NCI-H226 (cell line): ENCODE results near the gene TEN1.
A peak's percentile ranks its signal among the peaks of the same experiment; 100 is the strongest.
"Not testable (repeated sequence)": the region's sequence is repeated elsewhere in the genome, so short reads cannot be mapped to it uniquely, and the experiment has no call there.

ENCODE experiments used
- DNase-seq: peaks from one replicate; pipeline ENCODE4 v3.0.0-alpha.2; 2015

The TEN1 gene

GRCh38 chr17:76032073-76032779 lies 53.2 kb downstream of the TEN1 start:
- DNase-seq = no peak

DNA sequence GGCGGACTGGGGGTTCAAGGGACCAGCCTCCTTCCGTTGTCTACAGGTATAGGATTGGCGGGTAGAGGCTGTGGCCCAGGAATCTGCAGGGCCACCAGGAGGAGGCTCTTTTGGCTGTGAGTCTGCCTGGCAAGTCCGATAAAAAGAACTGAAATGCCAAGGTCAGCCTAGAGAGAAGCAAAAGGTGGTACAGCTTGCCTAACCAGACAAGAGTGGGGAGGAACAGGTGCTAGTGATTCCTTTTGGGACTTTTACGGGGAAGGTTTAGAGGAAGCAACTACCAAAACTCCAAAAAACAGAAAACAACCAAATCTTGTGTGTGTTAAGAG lies 53.7 kb downstream of the TEN1 start:
- no peak for DNase-seq

DNA sequence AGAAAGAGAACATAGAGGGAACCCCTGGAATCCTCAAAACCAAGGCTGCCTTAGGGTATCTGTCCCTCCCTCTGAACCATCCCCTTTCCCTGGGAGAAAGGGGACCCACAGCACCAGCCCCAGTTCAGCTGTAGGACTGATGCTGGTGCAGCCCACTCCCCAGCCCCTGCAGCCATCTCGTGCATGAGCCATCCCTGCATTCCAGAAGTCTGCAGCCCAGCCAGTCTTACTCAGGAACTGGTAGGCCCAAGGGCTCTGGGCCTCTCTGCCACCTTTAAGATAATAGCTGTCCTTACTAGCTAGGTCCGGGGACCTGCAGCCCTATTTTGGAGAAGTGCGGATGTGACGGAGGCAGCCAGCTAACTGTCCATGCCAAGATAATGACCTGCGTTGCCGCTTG lies 54.1 kb downstream of the TEN1 start:
- no peak for DNase-seq

DNA sequence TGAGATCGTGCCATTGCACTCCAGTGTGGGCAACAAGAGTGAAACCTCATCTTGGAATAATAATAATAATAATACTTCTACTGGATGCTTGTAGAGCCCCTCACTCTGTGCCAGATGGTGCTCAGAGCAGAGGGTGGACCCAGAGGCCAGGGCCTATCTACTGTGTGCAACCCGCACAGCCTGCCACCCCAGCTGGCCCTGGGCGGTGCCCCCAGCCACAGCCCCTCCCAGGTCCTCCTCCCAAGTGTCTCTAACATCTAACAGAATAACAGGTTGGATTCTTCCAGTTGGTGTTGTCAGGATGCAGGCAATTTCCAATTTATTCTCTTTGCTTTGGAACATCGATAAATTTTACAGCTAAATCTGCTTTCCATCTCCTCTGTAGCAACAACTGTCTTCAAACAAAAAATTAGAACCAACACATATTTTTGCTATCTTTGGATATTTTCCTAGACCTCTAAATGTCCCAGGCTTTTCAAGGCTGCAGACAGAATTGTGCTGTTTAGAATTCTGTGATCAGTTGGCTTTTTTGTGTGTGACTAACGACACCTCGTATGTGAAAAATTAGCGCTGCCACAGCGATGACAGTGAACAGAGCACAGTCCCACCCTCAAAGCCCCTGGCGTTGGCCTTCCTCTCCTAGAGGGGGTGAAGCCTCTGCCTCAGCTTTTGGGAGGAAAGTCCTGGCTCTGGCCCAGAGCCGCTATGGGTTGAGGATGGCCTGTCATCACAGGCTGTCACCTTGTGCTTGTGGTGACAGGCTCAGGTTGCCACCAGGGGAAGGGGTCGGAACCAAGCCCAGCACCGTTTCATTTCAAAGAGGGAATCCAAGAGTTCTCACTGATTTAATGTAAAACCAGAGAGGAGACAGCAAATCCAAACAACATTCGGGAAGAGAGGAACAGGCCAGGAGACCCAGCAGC lies 55.6 kb downstream of the TEN1 start:
- DNase-seq = no peak

DNA sequence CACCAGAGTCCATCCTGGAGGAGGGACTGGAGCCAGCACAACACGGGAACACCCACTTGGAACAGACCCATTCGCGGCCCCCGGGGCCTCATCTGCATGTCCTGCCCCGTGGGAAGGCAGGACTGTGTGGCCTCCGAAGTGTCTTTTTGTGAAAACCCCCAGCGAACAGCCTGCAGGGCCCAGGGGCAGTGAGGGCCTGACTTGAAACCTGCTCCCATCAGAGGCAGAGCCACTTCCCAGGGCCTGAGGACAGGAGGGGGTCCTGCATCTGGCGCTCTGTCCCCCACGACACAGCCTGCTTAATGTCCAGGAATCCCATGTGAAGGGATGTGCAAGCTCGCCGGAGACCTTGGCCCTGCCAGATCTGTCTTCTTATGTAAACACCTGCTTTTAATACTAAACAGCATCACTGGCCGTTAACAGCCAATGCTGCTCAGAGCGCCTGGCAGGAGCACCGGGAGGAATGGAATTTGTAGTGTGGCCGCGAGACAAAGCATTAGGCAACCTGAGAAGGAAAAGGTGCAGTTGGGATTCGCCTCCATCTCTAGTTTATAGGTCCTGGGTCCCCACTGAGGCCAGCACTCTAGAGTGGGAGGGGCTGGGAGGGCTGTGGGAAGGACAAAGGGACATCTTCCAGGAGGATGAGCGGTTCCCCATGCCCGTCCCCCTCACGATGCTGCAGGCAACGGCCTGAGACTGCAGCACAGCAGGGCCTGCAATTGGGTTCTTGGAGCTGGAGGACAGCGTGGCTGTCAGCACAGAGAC lies 57.6 kb downstream of the TEN1 start:
- DNase-seq = no peak

- no peak for DNase-seq
Observed at GRCh38 chr17:76038050-76038449, 59.0 kb downstream of the TEN1 start.

- DNase-seq = no peak
Observed at GRCh38 chr17:76039121-76039520, 60.1 kb downstream of the TEN1 start.

DNA sequence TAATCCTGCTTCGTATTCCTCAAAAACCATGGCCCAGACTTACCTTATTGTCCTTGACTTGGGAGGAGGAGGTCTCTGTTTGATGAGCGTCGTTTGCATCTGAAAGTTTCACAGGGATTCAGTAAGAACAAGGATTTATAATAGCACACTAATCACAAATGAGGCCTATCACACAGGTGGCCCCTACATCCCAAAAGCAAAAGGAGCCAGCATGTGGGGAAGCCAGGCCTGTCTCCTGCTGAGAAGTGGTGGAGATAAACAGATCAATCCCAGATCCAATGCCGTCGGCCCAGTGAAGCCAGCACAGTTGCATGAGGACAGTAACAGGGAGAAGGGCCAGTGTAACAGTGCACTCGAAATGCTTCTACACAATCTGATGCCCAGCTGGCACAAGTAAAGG lies 61.3 kb downstream of the TEN1 start:
- DNase-seq = no peak

GRCh38 chr17:76042868-76043267 lies 63.8 kb downstream of the TEN1 start:
- not testable (repeated sequence) for DNase-seq

GRCh38 chr17:76044475-76045007 lies 65.5 kb downstream of the TEN1 start:
- not testable (repeated sequence) for DNase-seq

DNA sequence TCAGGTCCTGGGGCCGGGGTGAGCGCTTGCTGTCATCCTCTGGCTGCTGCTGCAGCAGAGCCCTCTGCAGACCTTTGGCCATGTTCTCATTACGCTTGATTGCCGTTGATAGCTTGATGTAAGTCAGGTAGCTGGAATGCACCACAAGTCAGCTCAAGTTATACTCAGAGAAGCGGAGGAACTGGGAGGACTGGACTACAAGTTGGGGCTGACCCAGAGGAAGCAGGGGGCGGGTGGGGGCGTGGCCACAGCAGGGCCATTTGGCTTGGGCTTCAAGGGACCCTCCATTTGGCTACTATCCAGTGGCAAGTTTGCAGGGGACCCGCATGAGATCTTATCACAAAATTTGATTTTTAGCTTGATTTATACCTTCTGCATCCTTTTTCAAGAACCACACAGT lies 67.0 kb downstream of the TEN1 start:
- no peak for DNase-seq

GRCh38 chr17:76048025-76048605 lies 69.1 kb downstream of the TEN1 start:
- no peak for DNase-seq

GRCh38 chr17:76048711-76049110 lies 69.7 kb downstream of the TEN1 start:
- DNase-seq = peak; percentile 23

- no peak for DNase-seq
Observed at GRCh38 chr17:76049239-76049638, 70.2 kb downstream of the TEN1 start.

DNA sequence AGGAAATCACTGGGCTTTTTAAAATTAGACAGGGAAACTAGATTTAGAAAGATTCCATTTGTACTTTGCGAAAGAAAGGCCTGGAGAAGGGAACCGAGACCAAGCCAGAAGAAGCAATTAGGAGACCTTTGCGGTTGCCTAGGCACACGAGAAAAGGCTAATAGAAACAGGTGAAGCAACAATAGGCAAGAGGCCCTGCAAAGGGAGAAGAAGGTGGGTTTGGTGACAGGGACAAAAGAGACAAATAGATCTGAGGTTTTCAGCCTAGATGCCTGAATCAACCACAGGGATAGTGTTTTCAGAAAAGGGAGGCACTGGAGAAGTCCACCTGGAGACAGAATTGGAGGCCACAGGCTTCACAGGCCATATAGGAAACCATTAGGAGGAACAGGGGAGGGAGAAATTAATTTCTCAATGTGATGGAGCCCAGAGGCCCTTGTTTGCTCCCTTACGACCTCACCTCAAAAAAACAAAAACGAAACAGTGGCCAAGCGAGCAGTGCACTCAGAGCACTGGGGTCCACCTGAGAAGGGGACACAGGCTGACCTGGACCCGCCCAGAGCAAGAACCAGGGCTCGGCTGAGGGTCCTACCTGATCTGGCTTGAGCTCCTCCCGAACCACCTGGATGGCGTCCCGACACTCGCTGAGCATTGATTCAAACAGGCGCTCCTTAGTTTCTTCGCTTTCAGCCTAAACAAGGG lies 70.9 kb downstream of the TEN1 start:
- no peak for DNase-seq
